Measurements from ENCODE around the gene ERN1.

ERN1 gene

GRCh38 chr17:64087252-64088005 is 42.5 kb downstream of the ERN1 start:
- no peak overlapping the region for H3K4me3 Mint-ChIP-seq
- H3K27ac Mint-ChIP-seq: no peak overlapping the region
- H3K36me3 Mint-ChIP-seq (ENCODE audit: low read depth): no peaks in the 10 kb centered on the region
- no peaks in the 10 kb centered on the region for H3K9me3 Mint-ChIP-seq
- no peak for TF ChIP-seq CTCF (IDR thresholded peaks at IDR 0.05; ENCODE audit: unreplicated experiment in 3 of 3)
- H3K27me3 Mint-ChIP-seq (ENCODE audit: low read depth): no peaks in the 10 kb centered on the region
- H3K4me1 Mint-ChIP-seq: peaks cover 29% of the 10 kb centered on the region

GRCh38 chr17:64085650-64086005 is 44.3 kb downstream of the ERN1 start:
- no peaks in the 10 kb centered on the region for H3K36me3 Mint-ChIP-seq (ENCODE audit: low read depth)
- TF ChIP-seq CTCF (IDR thresholded peaks at IDR 0.05; ENCODE audit: unreplicated experiment in 3 of 3): no peak
- H3K27ac Mint-ChIP-seq: no peak overlapping the region
- peaks cover 32% of the 10 kb centered on the region for H3K4me1 Mint-ChIP-seq
- H3K9me3 Mint-ChIP-seq: no peaks in the 10 kb centered on the region
- H3K27me3 Mint-ChIP-seq (ENCODE audit: low read depth): no peaks in the 10 kb centered on the region
- no peak overlapping the region for H3K4me3 Mint-ChIP-seq

- Mint-ChIP-seq H3K4me3 (no peak overlapping the region), H3K27me3 (ENCODE audit: low read depth) (no peaks in the 10 kb centered on the region), H3K9me3 (no peaks in the 10 kb centered on the region), H3K27ac (no peak overlapping the region), H3K4me1 (peaks cover 27% of the 10 kb centered on the region), H3K36me3 (ENCODE audit: low read depth) (no peaks in the 10 kb centered on the region)
- TF ChIP-seq CTCF (IDR thresholded peaks at IDR 0.05; ENCODE audit: unreplicated experiment in 3 of 3): no peak
These were observed 44.8 kb downstream of the ERN1 start for GRCh38 chr17:64084940-64085649.

GRCh38 chr17:64084086-64084939 is 45.6 kb downstream of the ERN1 start:
- Mint-ChIP-seq H3K27ac (no peak overlapping the region), H3K27me3 (ENCODE audit: low read depth) (no peaks in the 10 kb centered on the region), H3K4me1 (peaks cover 19% of the 10 kb centered on the region), H3K9me3 (no peaks in the 10 kb centered on the region), H3K4me3 (no peak overlapping the region), H3K36me3 (ENCODE audit: low read depth) (no peaks in the 10 kb centered on the region)
- no peak for TF ChIP-seq CTCF (IDR thresholded peaks at IDR 0.05; ENCODE audit: unreplicated experiment in 3 of 3)

- Mint-ChIP-seq H3K36me3 (ENCODE audit: low read depth) (no peaks in the 10 kb centered on the region), H3K4me1 (peaks cover 17% of the 10 kb centered on the region), H3K9me3 (no peaks in the 10 kb centered on the region), H3K27me3 (ENCODE audit: low read depth) (no peaks in the 10 kb centered on the region), H3K27ac (no peak overlapping the region), H3K4me3 (no peak overlapping the region)
- no peak for TF ChIP-seq CTCF (IDR thresholded peaks at IDR 0.05; ENCODE audit: unreplicated experiment in 3 of 3)
These were observed 46.3 kb downstream of the ERN1 start for GRCh38 chr17:64083563-64084085.

All from nephron (organoid).